NCI-H345 treated with DMSO at 0.1 percent for 48 hours (cell line): Measurements from ENCODE around the gene CLCA4.
"Not testable (repeated sequence)": the region's sequence is repeated elsewhere in the genome, so short reads cannot be mapped to it uniquely, and the experiment has no call there.

ENCODE experiments used
- DNase-seq: peaks from one replicate; lab custom pipeline; 2025; ENCODE audit not compliant: unreplicated experiment; lab: John Stamatoyannopoulos, UW

The CLCA4 gene

GRCh38 chr1:86596741-86597290 is 49.9 kb downstream of the CLCA4 start:
- no peak for DNase-seq

- DNase-seq, result not testable (repeated sequence)
These were observed 59.2 kb downstream of the CLCA4 start for GRCh38 chr1:86606080-86606479.

DNA sequence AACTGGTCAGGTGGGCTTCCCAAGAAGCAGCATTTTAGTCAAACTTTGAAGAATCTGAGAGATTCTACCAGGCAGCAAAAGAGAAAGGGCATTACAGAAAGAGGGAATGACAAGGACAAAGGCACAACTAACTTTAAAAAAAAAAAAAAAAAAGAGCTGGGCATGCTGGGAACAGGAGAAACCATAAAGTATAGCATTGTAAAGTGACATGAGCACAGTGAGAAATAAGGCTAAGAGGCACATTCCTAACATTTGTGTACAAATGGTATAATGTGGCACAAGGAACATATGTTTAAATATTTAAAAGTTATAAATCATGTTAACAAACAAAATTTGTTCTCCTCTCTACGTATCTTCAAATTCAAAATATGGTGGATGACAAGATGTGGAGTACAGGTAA is 69.6 kb downstream of the CLCA4 start:
- no peak for DNase-seq

DNA sequence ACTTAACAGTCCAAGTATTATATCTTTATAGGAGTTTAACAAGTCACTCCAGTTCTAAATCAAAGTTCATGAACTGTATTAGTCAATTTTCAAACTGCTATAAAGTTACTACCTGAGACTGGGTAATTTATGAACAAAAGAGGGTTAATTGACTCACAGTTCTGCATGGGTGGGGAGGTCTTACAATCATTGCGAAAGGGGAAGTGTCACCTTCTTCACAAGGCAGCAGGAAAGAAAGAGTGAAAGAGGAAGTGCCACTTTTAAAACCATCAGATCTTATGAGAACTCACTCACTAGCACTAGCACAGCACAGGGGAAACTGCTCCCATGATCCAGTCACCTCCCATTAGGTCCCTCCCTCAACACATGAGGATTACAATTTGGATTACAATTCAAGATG is 70.0 kb downstream of the CLCA4 start:
- no peak for DNase-seq

DNA sequence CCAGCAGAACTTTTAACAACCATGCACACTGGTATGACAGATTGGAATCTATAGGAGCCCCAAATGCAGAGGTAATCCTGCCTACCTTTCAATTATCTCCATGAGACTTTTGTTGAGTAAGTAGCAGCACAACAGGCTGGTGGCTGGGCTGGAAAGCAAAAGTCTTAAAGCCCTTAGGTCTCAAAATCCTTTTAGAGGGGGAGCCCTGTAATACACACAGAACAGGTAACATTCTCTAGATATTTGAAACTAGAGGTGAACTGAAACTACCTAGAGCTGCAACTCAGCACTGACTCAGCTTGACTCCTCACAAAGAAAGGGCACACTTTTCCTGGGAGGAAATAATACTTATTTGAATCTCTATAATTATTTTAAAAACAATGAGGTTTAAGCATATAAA is 71.5 kb downstream of the CLCA4 start:
- no peak for DNase-seq

GRCh38 chr1:86619313-86619712 is 72.4 kb downstream of the CLCA4 start:
- DNase-seq, result no peak

GRCh38 chr1:86621286-86621685 is 74.4 kb downstream of the CLCA4 start:
- no peak for DNase-seq
